Suprapubic skin (tissue), 4 donors: ENCODE results near the gene THRAP3. TPM values are rescaled to one million over a fixed set of nuclear protein-coding genes. Genes with fewer than 3 reads are reported as not detected.
A peak's percentile ranks its signal among the peaks of the same experiment; 100 is the strongest.
"Not testable (repeated sequence)": the region's sequence is repeated elsewhere in the genome, so short reads cannot be mapped to it uniquely, and the experiment has no call there.

Source experiments
- DNase-seq, 2 donors: peaks; one replicate each; pipeline ENCODE4 v3.0.0-alpha.2; 2019; ENCODE audit warnings: low spot score in 2 of 2
- H3K27ac ChIP-seq: fragments of 200-600 bp; sonication (generic); one replicate; pipeline ENCODE4 v1.5.1; 2019
- H3K27me3 ChIP-seq: fragments of 200-600 bp; sonication (generic); one replicate; pipeline ENCODE4 v1.5.1; 2019
- H3K36me3 ChIP-seq: fragments of 200-600 bp; sonication (generic); one replicate; pipeline ENCODE4 v1.5.1; 2019
- H3K4me1 ChIP-seq: fragments of 200-600 bp; sonication (generic); one replicate; pipeline ENCODE4 v1.5.1; 2019
- H3K4me3 ChIP-seq: fragments of 200-600 bp; sonication (generic); one replicate; pipeline ENCODE4 v1.5.1; 2019; ENCODE audit warnings: mild to moderate bottlenecking
- H3K9me3 ChIP-seq: fragments of 200-600 bp; sonication (generic); one replicate; pipeline ENCODE4 v1.5.1; 2019
- CTCF ChIP-seq, 2 donors: fragments of 200-600 bp in 1 of 2; fragments of 450-650 bp in 1 of 2; sonication (generic) in 1 of 2; IDR thresholded peaks; one replicate each; pipeline ENCODE4 v1.5.1; 2016 to 2019; ENCODE audit warnings: antibody characterized with exemption in 2 of 2, mild to moderate bottlenecking in 1 of 2, moderate library complexity in 1 of 2
- EP300 ChIP-seq: sonication (generic); formaldehyde crosslinking; IDR thresholded peaks from one replicate; pipeline ENCODE4 v1.6.1; 2017; ENCODE audit warnings: antibody characterized with exemption
- POLR2A ChIP-seq, 2 donors: fragments of 450-650 bp; IDR thresholded peaks; one replicate each; pipeline ENCODE4 v1.6.1; 2017; ENCODE audit warnings: antibody characterized with exemption in 2 of 2, mild to moderate bottlenecking in 2 of 2, moderate library complexity in 2 of 2
- POLR2AphosphoS5 ChIP-seq, 3 donors: sonication (generic); formaldehyde crosslinking; IDR thresholded peaks; one replicate each; pipeline ENCODE4 v1.6.1; 2017; ENCODE audit warnings: antibody characterized with exemption in 3 of 3
- WGBS: methylation state at CpG from one replicate; pipeline ENCODE4 v1.1.5; 2018; 5-methylcytosine and 5-hydroxymethylcytosine counted together
- total RNA-seq, 4 donors: library from RNA; depleted of rRNA; stranded (reverse); fragments of >200 nt; gene quantifications; one replicate each; pipeline ENCODE4 v1.1.0, GENCODE V29; 2016

The THRAP3 gene
- total RNA-seq, 4 donors from 2014 or later: 73.3 to 93.3 (median 78.2) TPM

- DNase-seq: peak; percentile 92 to 94
- TF ChIP-seq POLR2AphosphoS5 (IDR thresholded peaks at IDR 0.05): peak in 2 of 3 donors; percentile 60 to 86
- TF ChIP-seq CTCF (IDR thresholded peaks at IDR 0.05): peak; percentile 82
- no peak for TF ChIP-seq EP300
- Histone ChIP-seq H3K27ac (peak overlapping the region; percentile 75), H3K36me3 (no peaks in the 10 kb centered on the region), H3K27me3 (no peaks in the 10 kb centered on the region), H3K4me3 (no peak overlapping the region), H3K4me1 (peaks cover 8% of the 10 kb centered on the region), H3K9me3 (no peaks in the 10 kb centered on the region)
- 4% methylated on average over 9 of the region's 9 CpGs for WGBS
Observed at GRCh38 chr1:36187800-36188593, 36.2 kb upstream of the THRAP3 start.

- not testable (repeated sequence) for H3K27me3 ChIP-seq, DNase-seq, H3K27ac ChIP-seq, H3K4me1 ChIP-seq, H3K9me3 ChIP-seq, H3K36me3 ChIP-seq, H3K4me3 ChIP-seq
- WGBS: 85% methylated on average over 8 of the region's 12 CpGs
Observed at GRCh38 chr1:36196805-36197204, 27.4 kb upstream of the THRAP3 start.

- Histone ChIP-seq H3K27me3 (no peaks in the 10 kb centered on the region), H3K27ac (no peak overlapping the region), H3K36me3 (no peaks in the 10 kb centered on the region), H3K9me3 (no peaks in the 10 kb centered on the region), H3K4me1 (peaks cover 14% of the 10 kb centered on the region), H3K4me3 (no peak overlapping the region)
- TF ChIP-seq CTCF (IDR thresholded peaks at IDR 0.05) (no peak), POLR2A (IDR thresholded peaks at IDR 0.05) (no peak), EP300 (no peak), POLR2AphosphoS5 (IDR thresholded peaks at IDR 0.05) (no peak)
- 96% methylated on average over 5 of the region's 5 CpGs for WGBS
- DNase-seq: no peak
Observed at GRCh38 chr1:36198641-36199040, 25.6 kb upstream of the THRAP3 start.

- peak in 1 of 2 donors; percentile 77 for DNase-seq
- WGBS: 57% methylated on average over 13 of the region's 13 CpGs
Observed at GRCh38 chr1:36199934-36200741, 24.1 kb upstream of the THRAP3 start.

GRCh38 chr1:36203027-36203553, 21.2 kb upstream of the THRAP3 start:
- 95% methylated on average over 3 of the region's 3 CpGs for WGBS
- Histone ChIP-seq H3K4me3 (no peak overlapping the region), H3K27ac (peak overlapping the region; percentile 82), H3K9me3 (no peaks in the 10 kb centered on the region), H3K4me1 (peaks cover 39% of the 10 kb centered on the region), H3K27me3 (no peaks in the 10 kb centered on the region), H3K36me3 (no peaks in the 10 kb centered on the region)
- TF ChIP-seq CTCF (IDR thresholded peaks at IDR 0.05) (no peak), EP300 (no peak), POLR2AphosphoS5 (IDR thresholded peaks at IDR 0.05) (no peak), POLR2A (IDR thresholded peaks at IDR 0.05) (no peak)
- no peak for DNase-seq

More at GRCh38 chr1:36199934-36200741, 24.1 kb upstream of the THRAP3 start:
- TF ChIP-seq POLR2A (IDR thresholded peaks at IDR 0.05) (no peak), POLR2AphosphoS5 (IDR thresholded peaks at IDR 0.05) (peak in 1 of 3 donors; percentile 43), EP300 (no peak), CTCF (IDR thresholded peaks at IDR 0.05) (no peak)
- Histone ChIP-seq H3K27me3 (no peaks in the 10 kb centered on the region), H3K36me3 (no peaks in the 10 kb centered on the region), H3K27ac (peak overlapping the region; percentile 78), H3K9me3 (no peaks in the 10 kb centered on the region), H3K4me1 (peaks cover 25% of the 10 kb centered on the region), H3K4me3 (no peak overlapping the region)
